Central memory CD8-positive, alpha-beta T cell (primary cell): ENCODE measurements around the gene WAPL.
A peak's percentile ranks its signal among the peaks of the same experiment; 100 is the strongest.
"Not testable (repeated sequence)": the region's sequence is repeated elsewhere in the genome, so short reads cannot be mapped to it uniquely, and the experiment has no call there.

ENCODE experiments used
- ATAC-seq: fragments of 150-1000 bp; cut with Tn5 transposase; replicated peaks from 2 replicates; pipeline ENCODE4 v1.10.0; 2022; ENCODE audit warnings: mild to moderate bottlenecking, moderate FRiP score, moderate number of reproducible peaks; ENCODE audit not compliant: poor library complexity, severe bottlenecking; ENCODE audit errors: extremely low read depth
- DNase-seq, 2 donors: peaks; one replicate each; pipeline ENCODE4 v3.0.0; 2021; ENCODE audit warnings: low spot score in 2 of 2
- H3K27ac Mint-ChIP-seq: one replicate; pipeline ENCODE4 v1.8.0; 2022; ENCODE audit warnings: low read depth, mild to moderate bottlenecking, moderate library complexity, mixed read lengths
- H3K27me3 Mint-ChIP-seq: one replicate; pipeline ENCODE4 v1.8.0; 2022; ENCODE audit warnings: mixed read lengths
- H3K36me3 Mint-ChIP-seq: one replicate; pipeline ENCODE4 v1.8.0; 2022; ENCODE audit warnings: mild to moderate bottlenecking, moderate library complexity, mixed read lengths; ENCODE audit not compliant: insufficient read depth
- H3K4me1 Mint-ChIP-seq: one replicate; pipeline ENCODE4 v1.8.0; 2022; ENCODE audit warnings: mixed read lengths
- H3K4me3 Mint-ChIP-seq: one replicate; pipeline ENCODE4 v1.8.0; 2022; ENCODE audit warnings: mild to moderate bottlenecking, moderate library complexity, mixed read lengths
- H3K9me3 Mint-ChIP-seq: one replicate; pipeline ENCODE4 v1.8.0; 2022; ENCODE audit warnings: mixed read lengths

WAPL gene

DNA sequence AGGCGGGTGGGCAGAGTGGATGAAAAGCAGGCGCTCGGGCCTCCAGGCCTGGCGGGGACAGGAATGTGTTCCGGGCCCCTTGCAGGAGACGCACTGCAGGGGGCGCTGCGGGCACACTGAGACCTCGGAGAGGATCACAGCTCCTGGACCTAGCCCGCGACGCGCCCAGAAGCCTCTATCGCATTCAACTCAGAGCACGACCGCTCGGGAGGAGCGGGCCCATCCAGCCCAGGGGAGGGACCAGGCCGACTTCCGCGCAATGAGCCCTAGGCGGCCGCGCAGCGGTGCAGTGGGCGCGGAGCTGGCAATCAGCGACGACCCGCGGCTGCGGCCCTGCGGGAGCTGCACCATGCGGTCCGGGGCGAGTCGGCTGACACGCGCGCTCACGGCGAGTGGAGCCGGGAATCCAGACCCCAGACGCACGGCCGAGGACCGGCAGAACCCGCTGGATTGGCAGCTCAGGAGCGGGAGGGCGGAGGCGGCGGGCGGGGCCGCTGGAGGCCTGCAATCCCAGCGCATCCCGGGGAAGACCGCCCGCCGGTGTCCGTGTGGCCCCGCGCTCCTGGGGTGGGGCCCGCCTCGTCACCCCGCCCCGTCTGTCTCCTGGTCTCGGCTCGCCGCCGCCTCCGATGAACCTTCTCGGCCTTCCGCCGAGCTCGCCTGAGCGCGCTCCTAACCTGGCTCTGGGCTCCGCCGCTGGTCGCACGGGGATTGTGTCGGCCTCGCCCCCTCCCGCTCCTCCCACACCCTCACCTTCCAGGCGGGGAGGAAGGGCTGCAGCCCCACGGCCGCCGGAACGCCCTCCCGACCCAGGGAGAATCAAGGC is 121.5 kb downstream of the WAPL start:
- H3K27ac Mint-ChIP-seq: peak overlapping the region; percentile 79
- H3K36me3 Mint-ChIP-seq: peaks cover 2% of the 10 kb centered on the region
- peak overlapping the region; percentile 84 for H3K4me3 Mint-ChIP-seq
- ATAC-seq (peak; percentile 86), DNase-seq (peak; percentile 83 to 91)
- no peaks in the 10 kb centered on the region for H3K27me3 Mint-ChIP-seq
- H3K9me3 Mint-ChIP-seq: no peaks in the 10 kb centered on the region
- H3K4me1 Mint-ChIP-seq: peaks cover 8% of the 10 kb centered on the region

DNA sequence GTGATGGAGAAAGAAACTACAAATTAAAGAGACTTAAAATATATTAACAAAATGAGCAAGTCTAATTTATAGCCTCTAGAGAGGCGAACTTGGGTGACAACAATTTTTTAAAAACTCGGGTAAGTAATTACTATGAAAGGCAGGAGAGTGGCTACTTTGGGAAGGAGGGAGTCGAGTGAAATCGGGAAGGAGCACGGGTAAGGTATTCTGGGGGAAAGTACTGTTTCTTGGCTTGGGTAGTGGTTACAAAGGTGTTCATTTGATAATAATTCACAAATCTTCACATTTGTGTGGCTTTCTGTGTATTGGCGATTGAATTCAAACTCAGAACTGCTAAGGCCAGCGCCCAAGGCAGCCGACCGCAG is 122.1 kb downstream of the WAPL start:
- Mint-ChIP-seq H3K27me3 (no peaks in the 10 kb centered on the region), H3K4me1 (peaks cover 8% of the 10 kb centered on the region), H3K9me3 (no peaks in the 10 kb centered on the region), H3K27ac (peak overlapping the region; percentile 79), H3K4me3 (peak overlapping the region; percentile 84), H3K36me3 (peaks cover 2% of the 10 kb centered on the region)
- DNase-seq (no peak), ATAC-seq (no peak)

DNA sequence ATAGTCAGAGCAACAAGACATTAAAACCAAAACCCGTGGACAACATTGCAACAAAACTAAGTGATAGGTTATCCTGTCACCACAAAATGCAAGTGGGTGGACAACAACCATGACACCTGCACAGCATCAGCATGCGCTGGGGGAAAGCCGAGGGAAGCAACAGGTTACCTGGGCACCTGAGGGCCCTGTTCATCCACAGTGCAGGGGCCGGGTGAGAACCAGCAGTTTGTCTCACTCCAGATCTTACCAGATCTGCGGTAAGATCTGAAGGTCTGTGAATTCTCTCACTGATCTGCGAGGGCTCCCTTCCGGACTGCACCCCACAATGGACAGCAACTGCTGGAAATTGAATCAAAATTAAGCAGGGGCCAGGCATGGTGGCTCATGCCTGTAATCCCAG is 124.5 kb downstream of the WAPL start:
- Mint-ChIP-seq H3K4me1 (peaks cover 8% of the 10 kb centered on the region), H3K27me3 (peaks cover 3% of the 10 kb centered on the region), H3K27ac (no peak overlapping the region), H3K9me3 (no peaks in the 10 kb centered on the region), H3K4me3 (no peak overlapping the region), H3K36me3 (peaks cover 2% of the 10 kb centered on the region)
- DNase-seq (no peak), ATAC-seq (no peak)

DNA sequence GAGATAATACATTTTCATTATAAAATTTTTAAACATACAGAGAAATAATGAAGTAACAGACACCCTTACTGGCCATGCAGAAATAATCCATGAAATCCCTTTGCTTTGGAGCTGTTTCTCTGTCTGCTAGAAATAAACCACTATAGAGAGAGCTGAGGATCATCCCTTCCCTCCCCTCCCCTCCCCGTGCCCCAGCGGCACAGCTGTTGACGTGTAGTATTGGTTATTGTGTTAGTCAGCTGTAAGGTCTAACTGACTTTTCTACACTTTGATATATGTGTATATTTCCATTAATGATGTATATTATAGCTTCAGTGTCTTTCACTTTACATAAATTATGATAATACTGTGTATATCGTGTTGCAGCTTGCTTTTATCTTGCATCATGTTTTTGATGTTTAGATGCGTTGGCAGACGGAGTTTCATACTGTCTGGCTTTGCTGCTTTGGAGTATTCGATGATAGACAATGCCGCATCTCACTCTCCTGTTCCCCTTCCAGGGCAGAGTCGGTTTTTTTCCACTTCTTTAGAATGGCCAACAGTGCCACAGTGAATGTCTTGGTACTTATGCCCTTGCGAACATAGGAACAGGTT is 127.6 kb downstream of the WAPL start:
- no peaks in the 10 kb centered on the region for H3K4me1 Mint-ChIP-seq
- DNase-seq: no peak
- H3K36me3 Mint-ChIP-seq: no peaks in the 10 kb centered on the region
- no peak for ATAC-seq
- H3K27me3 Mint-ChIP-seq: peaks cover 28% of the 10 kb centered on the region
- no peaks in the 10 kb centered on the region for H3K9me3 Mint-ChIP-seq
- no peak overlapping the region for H3K27ac Mint-ChIP-seq
- no peak overlapping the region for H3K4me3 Mint-ChIP-seq

DNA sequence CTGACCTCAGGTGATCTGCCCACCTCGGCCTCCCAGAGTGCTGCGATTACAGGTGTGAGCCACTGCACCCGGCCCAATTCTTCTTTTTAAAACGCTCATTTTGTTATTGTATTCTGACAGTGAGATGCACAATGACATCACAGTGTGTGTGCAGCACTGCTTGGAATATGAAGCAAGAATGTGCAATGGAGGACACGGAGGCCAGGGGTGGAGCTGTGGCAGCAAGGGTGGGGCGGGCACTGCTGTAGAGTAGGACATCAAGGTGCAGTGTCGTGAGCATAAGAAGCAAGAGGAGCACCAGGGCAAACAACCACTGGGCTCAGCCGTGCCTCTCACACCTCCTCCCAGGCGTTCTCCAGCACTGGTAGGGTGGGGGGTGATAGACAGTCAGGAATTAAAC is 128.2 kb downstream of the WAPL start:
- peaks cover 33% of the 10 kb centered on the region for H3K27me3 Mint-ChIP-seq
- ATAC-seq (no peak), DNase-seq (no peak)
- H3K27ac Mint-ChIP-seq: no peak overlapping the region
- H3K9me3 Mint-ChIP-seq: no peaks in the 10 kb centered on the region
- no peak overlapping the region for H3K4me3 Mint-ChIP-seq
- H3K36me3 Mint-ChIP-seq: no peaks in the 10 kb centered on the region
- H3K4me1 Mint-ChIP-seq: no peaks in the 10 kb centered on the region

DNA sequence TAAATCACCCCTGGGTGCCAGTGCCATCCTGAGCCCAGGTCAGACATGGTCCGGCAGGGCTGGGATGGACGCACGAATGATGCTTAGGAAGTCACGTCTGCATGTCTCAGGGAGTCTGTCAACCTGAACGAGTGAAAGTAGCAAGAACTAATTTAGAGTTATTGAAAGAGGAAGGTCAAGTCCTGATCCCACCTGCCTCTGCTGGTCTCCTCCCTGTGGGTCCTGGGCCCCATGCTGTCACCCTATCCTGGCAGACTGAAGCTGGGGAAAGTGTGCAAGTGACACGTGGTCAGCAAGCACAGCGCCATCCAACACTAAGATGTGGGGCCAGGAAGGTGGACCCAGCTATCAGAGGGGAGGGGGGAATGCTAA is 128.9 kb downstream of the WAPL start:
- no peak for ATAC-seq
- no peaks in the 10 kb centered on the region for H3K9me3 Mint-ChIP-seq
- H3K27ac Mint-ChIP-seq: no peak overlapping the region
- H3K4me3 Mint-ChIP-seq: no peak overlapping the region
- H3K36me3 Mint-ChIP-seq: no peaks in the 10 kb centered on the region
- DNase-seq: no peak
- no peaks in the 10 kb centered on the region for H3K4me1 Mint-ChIP-seq
- peaks cover 39% of the 10 kb centered on the region for H3K27me3 Mint-ChIP-seq

DNA sequence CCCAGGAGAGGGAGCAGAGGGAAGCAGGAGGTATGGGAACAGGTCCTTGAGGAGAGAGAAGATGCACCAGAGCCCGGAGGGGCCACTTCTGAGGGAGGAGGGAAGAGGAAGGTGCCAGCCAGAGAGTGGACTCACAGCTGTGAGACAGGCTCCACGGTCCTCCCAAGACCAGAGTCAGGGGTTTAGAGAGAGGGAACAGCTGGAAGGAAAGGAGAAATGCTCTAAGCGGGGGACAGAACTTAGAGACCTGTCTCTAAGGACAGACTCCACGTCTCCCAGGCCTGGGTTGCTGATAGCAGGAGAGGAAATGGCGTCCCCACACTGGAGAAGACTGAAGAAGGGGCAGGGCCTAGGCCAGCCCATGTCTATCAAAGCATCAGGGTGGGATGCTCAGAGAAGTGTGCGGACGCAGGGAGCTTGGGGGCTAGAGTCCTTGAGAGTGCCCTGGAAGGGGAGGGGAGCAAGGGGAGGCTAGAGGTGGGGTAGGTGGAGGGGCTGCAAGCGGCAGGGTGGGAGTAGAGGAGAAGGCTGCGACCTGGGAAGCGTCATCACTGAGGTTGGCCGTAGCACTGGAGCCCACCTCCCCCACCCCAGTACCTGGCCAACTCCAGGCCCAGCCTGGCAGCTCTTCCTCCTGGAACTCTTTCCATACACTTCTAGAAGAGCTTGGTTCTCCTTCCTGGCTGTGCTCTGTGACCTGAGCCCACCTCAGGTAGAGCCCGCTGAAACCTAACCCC is 129.4 kb downstream of the WAPL start:
- no peak for ATAC-seq
- no peak for DNase-seq
- peaks cover 45% of the 10 kb centered on the region for H3K27me3 Mint-ChIP-seq
- no peaks in the 10 kb centered on the region for H3K4me1 Mint-ChIP-seq
- no peaks in the 10 kb centered on the region for H3K9me3 Mint-ChIP-seq
- H3K4me3 Mint-ChIP-seq: no peak overlapping the region
- H3K27ac Mint-ChIP-seq: no peak overlapping the region
- H3K36me3 Mint-ChIP-seq: no peaks in the 10 kb centered on the region

DNA sequence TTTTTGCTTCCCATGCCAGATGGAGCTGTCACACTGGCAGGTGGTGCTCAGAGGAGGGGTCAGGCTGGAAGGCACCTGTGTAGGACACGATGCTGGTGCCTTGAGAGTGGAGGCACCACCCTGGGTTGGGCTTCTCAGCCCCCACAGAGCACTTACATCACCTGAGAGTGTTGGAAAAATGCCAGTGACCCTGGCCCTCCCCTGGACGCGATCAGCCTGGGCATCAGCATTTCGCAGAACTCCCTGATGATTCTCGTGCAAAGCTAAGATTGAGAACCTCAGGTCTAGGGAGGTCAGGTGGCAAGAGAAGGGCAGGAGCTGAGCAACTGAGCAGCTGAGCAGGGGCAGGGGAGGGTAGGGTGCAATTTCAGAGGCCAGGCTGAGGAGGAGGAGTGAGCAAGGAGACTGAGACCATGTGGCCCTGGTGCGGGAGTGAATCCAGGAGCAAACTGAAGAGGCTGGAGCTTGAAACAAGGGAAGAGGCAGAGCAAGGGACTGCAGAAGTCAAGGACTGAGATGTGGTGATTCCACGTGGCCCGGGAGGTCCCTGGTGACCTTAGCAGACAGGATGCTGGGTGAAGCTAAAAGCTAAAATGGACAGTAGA is 130.3 kb downstream of the WAPL start:
- no peak for ATAC-seq
- Mint-ChIP-seq H3K4me3 (no peak overlapping the region), H3K9me3 (no peaks in the 10 kb centered on the region), H3K27ac (no peak overlapping the region), H3K4me1 (no peaks in the 10 kb centered on the region), H3K36me3 (no peaks in the 10 kb centered on the region), H3K27me3 (peaks cover 47% of the 10 kb centered on the region)
- DNase-seq: no peak

DNA sequence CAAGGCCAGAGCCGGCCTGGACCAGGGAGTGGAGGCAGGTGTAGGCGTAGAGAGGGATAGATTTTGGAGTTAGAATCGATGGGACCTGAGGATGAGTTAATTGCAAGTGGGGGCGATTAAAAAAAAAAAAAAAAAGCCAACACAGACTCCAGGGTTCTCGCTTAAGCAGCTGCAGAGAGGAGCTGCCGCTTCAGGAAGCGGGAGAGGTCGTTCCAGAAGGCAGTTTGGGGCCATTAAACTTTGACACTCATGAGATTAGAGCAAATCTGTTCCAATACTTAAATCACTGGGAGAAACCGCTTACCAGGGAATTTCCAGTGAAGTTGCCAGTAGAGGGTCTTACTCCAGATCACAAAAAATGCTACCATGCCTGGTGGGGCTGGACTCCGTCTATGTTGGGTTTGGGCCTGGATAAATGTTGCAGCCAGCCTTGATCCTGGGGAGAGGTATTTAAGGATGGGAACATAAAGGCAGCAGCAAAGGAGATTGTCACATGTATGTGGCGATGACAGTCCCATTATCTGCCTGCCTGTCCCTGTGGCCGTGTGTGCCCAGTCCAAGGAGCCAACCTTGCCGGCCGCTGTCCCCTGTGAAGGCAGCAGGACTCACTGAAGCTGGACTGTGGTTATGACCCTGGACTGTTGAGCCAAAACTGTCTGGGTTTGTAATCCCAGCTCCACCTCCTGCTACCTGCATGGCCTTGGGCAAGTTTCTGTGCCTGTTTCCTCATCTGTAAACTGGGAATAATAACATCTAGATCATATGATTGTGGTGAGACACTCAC is 131.1 kb downstream of the WAPL start:
- no peak for DNase-seq
- Mint-ChIP-seq H3K36me3 (no peaks in the 10 kb centered on the region), H3K4me1 (no peaks in the 10 kb centered on the region), H3K9me3 (no peaks in the 10 kb centered on the region), H3K4me3 (no peak overlapping the region), H3K27me3 (peaks cover 51% of the 10 kb centered on the region), H3K27ac (no peak overlapping the region)
- no peak for ATAC-seq

DNA sequence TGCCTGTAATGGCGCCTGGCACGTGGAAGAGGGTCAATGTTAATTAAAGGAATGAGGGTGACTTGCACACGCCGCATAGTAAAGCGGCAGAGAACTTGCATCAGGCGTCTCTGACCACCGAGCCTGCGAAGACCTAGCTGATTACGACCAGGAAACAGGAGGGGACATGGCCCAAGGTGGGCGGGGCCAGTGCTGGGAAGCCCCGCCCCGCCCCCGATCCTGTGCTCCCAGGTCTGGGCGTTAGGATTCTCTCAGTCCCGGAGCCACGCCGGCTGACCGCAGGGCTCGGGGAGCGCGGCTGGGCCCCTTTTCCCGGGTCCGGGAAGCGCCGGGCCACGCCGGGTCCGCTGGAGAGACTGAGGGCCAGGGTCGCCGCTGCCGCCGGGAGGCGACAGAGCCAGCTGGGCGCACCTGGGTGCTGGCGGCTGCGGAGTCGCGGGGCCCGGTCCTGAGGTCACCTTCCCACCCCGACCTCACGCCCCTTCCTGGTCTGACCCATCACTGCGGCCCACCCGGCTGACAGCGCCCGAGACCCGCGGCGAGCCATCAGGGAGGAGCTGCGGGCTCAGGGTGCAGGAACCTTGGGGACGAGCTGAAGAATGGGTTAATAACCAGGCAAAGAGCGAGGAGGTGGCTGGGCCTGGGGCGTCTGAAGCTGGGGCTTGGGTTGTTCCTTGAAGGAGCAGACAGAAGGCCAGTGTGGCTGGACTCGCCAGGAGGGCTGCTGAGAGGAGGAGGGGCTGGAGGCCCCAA is 132.0 kb downstream of the WAPL start:
- H3K27me3 Mint-ChIP-seq: peaks cover 60% of the 10 kb centered on the region
- ATAC-seq: no peak

DNA sequence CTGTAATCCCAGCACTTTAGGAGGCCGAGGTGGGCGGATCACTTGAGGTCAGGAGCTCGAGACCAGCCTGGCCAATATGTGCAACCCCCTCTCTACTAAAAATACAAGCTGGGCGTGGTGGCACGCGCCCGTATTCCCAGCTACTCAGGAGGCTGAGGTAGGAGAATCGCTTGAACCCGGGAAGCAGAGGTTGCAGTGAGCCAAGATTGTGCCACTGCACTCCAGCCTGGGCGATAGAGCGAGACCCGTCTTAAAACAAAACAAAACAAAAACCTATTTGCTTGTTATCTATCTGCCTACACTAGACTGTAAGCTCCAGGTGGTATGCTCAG is 132.5 kb downstream of the WAPL start:
- H3K27ac Mint-ChIP-seq, H3K9me3 Mint-ChIP-seq, ATAC-seq, DNase-seq, H3K4me1 Mint-ChIP-seq, H3K36me3 Mint-ChIP-seq: not testable (repeated sequence)
- Mint-ChIP-seq H3K4me3 (peak overlapping the region; percentile 47), H3K27me3 (peaks cover 66% of the 10 kb centered on the region)

More for the DNA sequence above, 132.0 kb downstream of the WAPL start:
- Mint-ChIP-seq H3K9me3 (no peaks in the 10 kb centered on the region), H3K27ac (no peak overlapping the region), H3K36me3 (no peaks in the 10 kb centered on the region), H3K4me3 (peak overlapping the region; percentile 47), H3K4me1 (no peaks in the 10 kb centered on the region)
- no peak for DNase-seq
